GM21423 (cell line): Measurements from ENCODE around the gene RNF220.
"Not testable (repeated sequence)": the region's sequence is repeated elsewhere in the genome, so short reads cannot be mapped to it uniquely, and the experiment has no call there.

Experiments
- ATAC-seq: cut with Tn5 transposase; IDR thresholded peaks from one replicate; pipeline ENCODE4 v1.9.1; 2021; ENCODE audit warnings: mild to moderate bottlenecking, moderate library complexity; ENCODE audit not compliant: unreplicated experiment

RNF220 gene

GRCh38 chr1:44695671-44696070, 290.6 kb downstream of the RNF220 start:
- ATAC-seq = no peak

- no peak for ATAC-seq
These were observed 291.0 kb downstream of the RNF220 start for GRCh38 chr1:44696101-44696500.

DNA sequence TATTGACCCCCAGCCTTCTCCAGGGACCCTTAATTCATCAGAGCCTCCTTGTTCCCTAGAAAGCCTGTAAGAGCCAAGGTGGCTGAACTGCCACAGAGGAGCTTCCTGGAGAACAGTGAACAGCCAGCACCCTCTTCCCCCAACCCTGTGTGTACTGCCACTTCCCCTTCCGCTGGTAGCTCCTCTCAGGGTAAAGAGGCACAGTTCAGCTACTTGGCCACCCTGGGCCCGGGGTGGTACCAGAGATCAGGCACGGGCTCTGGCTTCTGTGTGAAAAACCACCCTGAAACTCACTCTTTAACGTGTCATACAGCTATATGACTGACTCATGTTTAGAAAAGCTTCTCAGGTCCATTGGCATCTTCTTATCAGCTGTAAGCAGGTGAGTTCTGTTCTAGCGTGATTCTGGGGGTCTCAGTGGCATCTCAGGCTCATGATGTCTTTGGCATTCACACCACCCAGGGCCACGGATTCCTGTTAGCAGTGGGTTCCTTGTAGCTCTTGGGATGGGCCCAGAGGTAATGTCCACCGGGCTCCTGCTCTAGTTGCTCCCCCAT, 291.8 kb downstream of the RNF220 start:
- ATAC-seq = peak; percentile 43

DNA sequence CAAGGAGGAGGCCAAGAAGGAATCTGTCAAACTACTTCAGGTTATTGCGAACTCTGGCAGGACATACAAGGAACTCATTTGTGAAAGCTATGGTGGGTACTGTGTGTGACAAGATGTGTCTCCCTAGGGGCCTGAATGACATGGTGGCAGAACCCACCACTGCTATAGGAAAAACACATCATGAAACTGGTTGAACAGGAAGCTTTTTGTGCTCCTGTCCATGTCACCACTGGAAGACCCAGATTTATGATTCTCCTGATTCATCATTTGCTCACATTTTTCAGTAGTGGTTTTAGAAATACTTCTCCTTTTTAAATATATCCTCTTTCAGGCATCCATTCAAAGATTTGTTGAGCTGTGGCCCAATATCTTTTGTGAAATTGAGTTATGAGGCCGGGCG, 293.1 kb downstream of the RNF220 start:
- no peak for ATAC-seq

- ATAC-seq = not testable (repeated sequence)
These were observed 294.3 kb downstream of the RNF220 start for GRCh38 chr1:44699375-44699774.

DNA sequence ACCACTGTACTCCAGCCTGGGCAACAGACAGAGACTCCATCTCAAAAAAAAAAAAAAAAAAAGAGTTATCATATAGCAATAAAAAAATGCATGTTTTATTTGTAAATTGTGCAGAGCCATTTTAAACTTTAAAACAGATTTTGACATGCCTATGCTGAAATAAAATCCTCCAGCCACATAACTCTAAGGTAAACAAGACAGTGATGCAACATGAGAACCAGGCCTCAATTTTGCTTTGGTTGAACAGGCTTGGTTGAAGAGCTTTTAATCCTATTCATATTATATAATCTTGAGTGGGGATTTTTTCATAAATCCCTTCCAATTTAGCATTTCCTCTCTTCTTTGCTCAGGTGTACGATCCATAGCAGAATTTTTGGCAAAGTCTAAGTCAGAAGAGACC, 295.5 kb downstream of the RNF220 start:
- no peak for ATAC-seq

GRCh38 chr1:44701141-44701573, 296.1 kb downstream of the RNF220 start:
- no peak for ATAC-seq
